PC-3 (cell line): ENCODE results near the gene C3AR1. TPM values are rescaled to one million over a fixed set of nuclear protein-coding genes. Genes with fewer than 3 reads are reported as not detected.

Experiments used
- ATAC-seq: fragments of 200-7000 bp; cut with Tn5 transposase; 2 replicates; pipeline ENCODE4 v1.9.1; 2020; ENCODE audit warnings: mild to moderate bottlenecking, moderate library complexity
- BruUV-seq: library from RNA; stranded (reverse); fragments of 400-500 nt; replicated peaks from 2 replicates; lab custom pipeline; 2021; lab: Mats Ljungman, UMichigan
- CTCF ChIA-PET: fragments of 300-600 bp; sonication (Branson Sonifier 250); formaldehyde crosslinking; loops from one replicate; lab custom pipeline; 2022; ENCODE audit warnings: antibody characterized with exemption; lab: Charles Lee
- POLR2A ChIA-PET: fragments of 300-600 bp; sonication (Branson Sonifier 250); formaldehyde crosslinking; loops from one replicate; lab custom pipeline; 2022; ENCODE audit warnings: antibody characterized with exemption; ENCODE audit not compliant: unreplicated experiment; lab: Charles Lee
- DNase-seq: peaks from one replicate; pipeline ENCODE4 v3.0.0-alpha.2; 2015
- H2AFZ ChIP-seq: fragments of 300-600 bp; sonication (generic); 2 replicates; pipeline ENCODE4 v1.6.0; 2016; ENCODE audit warnings: antibody characterized with exemption, low read length
- H3F3A ChIP-seq: fragments of 300-600 bp; sonication (generic); one replicate; pipeline ENCODE4 v1.6.0; 2017; ENCODE audit warnings: antibody characterized with exemption, low read length, control low read depth, mild to moderate bottlenecking; ENCODE audit not compliant: unreplicated experiment
- H3K27ac ChIP-seq: fragments of 300-600 bp; sonication (generic); 2 replicates; pipeline ENCODE4 v1.5.1; 2016; ENCODE audit warnings: mild to moderate bottlenecking, low read length
- H3K27me3 ChIP-seq: fragments of 300-600 bp; sonication (generic); 2 replicates; pipeline ENCODE4 v1.6.1; 2016; ENCODE audit warnings: low read length, mixed read lengths
- H3K36me3 ChIP-seq: fragments of 300-600 bp; sonication (generic); 2 replicates; pipeline ENCODE4 v1.6.1; 2016; ENCODE audit warnings: low read depth, mixed run types, low read length, mixed read lengths
- H3K4me1 ChIP-seq: fragments of 300-600 bp; sonication (generic); 2 replicates; pipeline ENCODE4 v1.5.1; 2016; ENCODE audit warnings: low read length; ENCODE audit not compliant: insufficient read depth
- H3K4me2 ChIP-seq: fragments of 300-600 bp; sonication (generic); 2 replicates; pipeline ENCODE4 v1.6.0; 2016; ENCODE audit warnings: low read length
- H3K4me3 ChIP-seq: fragments of 300-600 bp; sonication (generic); 2 replicates; pipeline ENCODE4 v1.5.1; 2016; ENCODE audit warnings: mild to moderate bottlenecking, low read length, mixed read lengths
- H3K79me2 ChIP-seq: fragments of 300-600 bp; sonication (generic); 2 replicates; pipeline ENCODE4 v1.6.1; 2017; ENCODE audit warnings: low read length, mixed read lengths
- H3K9ac ChIP-seq: fragments of 300-600 bp; sonication (generic); 2 replicates; pipeline ENCODE4 v1.6.0; 2016; ENCODE audit warnings: mild to moderate bottlenecking, low read length
- H3K9me2 ChIP-seq: fragments of 300-600 bp; sonication (generic); replicated peaks from 2 replicates; pipeline ENCODE4 v1.6.1; 2016; ENCODE audit warnings: mixed run types, low read length, mixed read lengths
- H3K9me3 ChIP-seq: fragments of 300-600 bp; sonication (generic); 2 replicates; pipeline ENCODE4 v1.6.1; 2016; ENCODE audit warnings: low read length, mixed read lengths
- H4K20me1 ChIP-seq: fragments of 300-600 bp; sonication (generic); 2 replicates; pipeline ENCODE4 v1.6.1; 2016; ENCODE audit warnings: low read length, mixed read lengths
- CTCF ChIP-seq: fragments of 300-600 bp; sonication (generic); conservative IDR thresholded peaks from 2 replicates; pipeline ENCODE4 v1.5.1; 2017; ENCODE audit warnings: antibody characterized with exemption, low read depth, mild to moderate bottlenecking, low read length
- EZH2 ChIP-seq: fragments of 300-600 bp; sonication (generic); IDR thresholded peaks from one replicate; pipeline ENCODE4 v1.6.1; 2017; ENCODE audit warnings: antibody characterized with exemption, mild to moderate bottlenecking, low read length; ENCODE audit not compliant: unreplicated experiment
- EZH2phosphoT487 ChIP-seq: fragments of 300-600 bp; sonication (generic); IDR thresholded peaks from 2 replicates; pipeline ENCODE4 v1.6.1; 2018; ENCODE audit warnings: mild to moderate bottlenecking, antibody characterized with exemption, low read length, borderline replicate concordance
- intact Hi-C: fragments of 100-400 bp; cut with micrococcal nuclease; formaldehyde crosslinking; loops from 2 replicates; pipeline ENCODE4 v1.9.0; 2023
- total RNA-seq: library from RNA; depleted of rRNA; stranded (reverse); fragments of >200 nt; gene quantifications from 2 replicates; pipeline ENCODE4 v1.2.3, GENCODE V29; 2014

Gene C3AR1
- total RNA-seq, 1 experiment from 2014 or later: not detected

DNA sequence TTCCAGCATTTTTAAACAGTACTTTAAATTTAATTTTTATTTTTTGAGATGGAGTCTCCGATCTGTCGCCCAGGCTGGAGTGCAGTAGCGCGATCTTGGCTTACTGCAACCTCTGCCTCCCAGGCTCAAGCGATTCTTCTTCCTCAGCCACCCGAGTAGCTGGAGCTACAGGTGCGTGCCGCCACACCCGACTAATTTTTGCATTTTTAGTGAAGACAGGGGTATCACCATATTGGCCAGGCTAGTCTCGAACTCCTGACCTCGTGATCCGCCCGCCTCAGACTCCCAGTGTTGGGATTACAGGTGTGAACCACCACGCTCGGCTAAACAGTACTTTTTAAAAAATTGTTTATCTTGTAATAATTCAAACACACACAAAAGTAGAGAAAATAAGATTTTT is 37.9 kb downstream of the C3AR1 start:
- intact Hi-C loops: no loop called here
- H3K4me3 ChIP-seq: no peak overlapping the region
- no peaks in the 10 kb centered on the region for H3K36me3 ChIP-seq
- H3K9ac ChIP-seq: no peak overlapping the region
- ChIA-PET POLR2A (no interaction called here), CTCF (no interaction called here)
- no TSS peak for BruUV-seq
- no peaks in the 10 kb centered on the region for H3K27me3 ChIP-seq
- H2AFZ ChIP-seq: no peak overlapping the region
- H3K4me2 ChIP-seq: no peak overlapping the region
- no peaks in the 10 kb centered on the region for H3K9me3 ChIP-seq
- DNase-seq: no peak
- H3K9me2 ChIP-seq: no peaks in the 10 kb centered on the region
- no peak for ATAC-seq
- no peaks in the 10 kb centered on the region for H4K20me1 ChIP-seq
- H3F3A ChIP-seq: no peaks in the 10 kb centered on the region
- TF ChIP-seq EZH2phosphoT487 (no peak), EZH2 (no peak), CTCF (no peak)
- H3K27ac ChIP-seq: no peak overlapping the region
- H3K79me2 ChIP-seq: peaks cover 6% of the 10 kb centered on the region
- H3K4me1 ChIP-seq: peaks cover 5% of the 10 kb centered on the region

DNA sequence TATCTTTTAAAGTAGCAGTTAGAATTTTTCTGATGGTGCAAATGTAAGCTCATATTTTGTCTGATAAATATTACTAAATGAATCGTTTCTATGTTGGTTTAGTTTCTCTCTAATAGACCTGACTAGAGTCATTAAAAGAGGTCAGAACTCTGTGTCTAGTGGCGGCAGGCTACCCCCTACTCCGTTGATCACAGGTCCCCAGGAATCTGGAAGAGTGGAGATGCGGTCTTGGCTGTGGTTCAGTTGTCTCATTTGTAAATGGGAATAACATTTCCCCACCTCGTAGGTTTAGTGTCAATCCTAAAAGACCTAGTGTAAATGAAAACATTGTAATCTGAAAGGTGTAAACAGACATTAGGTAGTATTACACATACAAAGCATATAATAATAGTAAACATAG is 38.3 kb downstream of the C3AR1 start:
- Histone ChIP-seq H3K4me3 (peak overlapping the region; percentile 79; the same call in 1 of the 2 replicates), H3K4me1 (peaks cover 5% of the 10 kb centered on the region; the same call in 1 of the 2 replicates), H3K9me3 (no peaks in the 10 kb centered on the region), H3K36me3 (no peaks in the 10 kb centered on the region), H4K20me1 (no peaks in the 10 kb centered on the region), H3K9ac (peak overlapping the region; percentile 78; the same call in 1 of the 2 replicates), H3K9me2 (no peaks in the 10 kb centered on the region), H2AFZ (peak overlapping the region; percentile 98), H3F3A (no peaks in the 10 kb centered on the region), H3K27ac (no peak overlapping the region), H3K4me2 (peak overlapping the region; percentile 93), H3K79me2 (peaks cover 2% of the 10 kb centered on the region), H3K27me3 (no peaks in the 10 kb centered on the region)
- no peak for ATAC-seq
- ChIA-PET POLR2A (no interaction called here), CTCF (no interaction called here)
- DNase-seq: no peak
- TF ChIP-seq CTCF (no peak), EZH2phosphoT487 (no peak), EZH2 (no peak)
- BruUV-seq: no TSS peak
- intact Hi-C loops: no loop called here

DNA sequence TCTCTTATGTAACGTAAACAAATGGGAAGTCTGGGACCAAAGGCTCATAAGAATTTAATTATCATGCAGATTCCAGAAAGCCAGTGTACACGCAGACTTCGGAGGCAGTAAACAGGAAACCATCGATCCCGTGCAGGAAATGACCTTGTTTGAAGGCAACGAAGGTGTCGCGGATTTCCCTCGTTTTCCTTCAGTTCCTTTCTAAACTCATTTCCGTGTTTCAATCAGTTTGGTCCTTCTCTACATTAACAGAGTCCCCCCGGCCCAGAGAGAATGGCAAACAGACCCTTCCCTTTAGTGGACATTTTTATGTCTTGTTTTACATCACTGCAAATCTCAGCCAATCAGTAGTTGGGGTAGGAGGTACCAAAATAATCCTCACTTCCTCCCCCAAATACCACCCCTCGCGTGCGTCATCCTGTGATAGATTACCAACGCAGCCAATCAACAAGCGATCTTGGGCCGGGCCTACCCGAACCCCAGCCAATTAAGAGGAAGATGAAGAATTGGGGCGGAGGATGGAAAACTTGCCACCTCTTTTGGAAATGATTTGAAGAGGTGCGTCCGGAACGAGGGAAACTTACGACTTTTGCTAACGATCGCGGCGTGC is 39.8 kb downstream of the C3AR1 start:
- no peaks in the 10 kb centered on the region for H3K79me2 ChIP-seq
- H2AFZ ChIP-seq: peak overlapping the region; percentile 98
- no peaks in the 10 kb centered on the region for H3K27me3 ChIP-seq
- H3K4me1 ChIP-seq: peaks cover 5% of the 10 kb centered on the region; the same call in 1 of the 2 replicates
- no TSS peak for BruUV-seq
- peak; percentile 95 for DNase-seq
- H3K9ac ChIP-seq: peak overlapping the region; percentile 78
- H4K20me1 ChIP-seq: no peaks in the 10 kb centered on the region
- intact Hi-C loops: no loop called here
- ChIA-PET CTCF (interaction anchor here (1.0 kb wide), 1 partner anchor 93 kb away, joined by 24 read pairs; no protein-coding TSS in a partner anchor), POLR2A (no interaction called here)
- H3K4me2 ChIP-seq: peak overlapping the region; percentile 93
- H3K36me3 ChIP-seq: no peaks in the 10 kb centered on the region
- peak overlapping the region; percentile 96 for H3K27ac ChIP-seq
- H3F3A ChIP-seq: no peaks in the 10 kb centered on the region
- no peaks in the 10 kb centered on the region for H3K9me2 ChIP-seq
- no peaks in the 10 kb centered on the region for H3K9me3 ChIP-seq
- TF ChIP-seq CTCF (no peak), EZH2 (no peak)
- H3K4me3 ChIP-seq: peak overlapping the region; percentile 79
- ATAC-seq: peak; percentile 97
